Endodermal cell (in vitro differentiated cells): ENCODE measurements around the gene ZNF480. TPM values are rescaled to one million over a fixed set of nuclear protein-coding genes. Genes with fewer than 3 reads are reported as not detected.

ENCODE experiments used
- DNase-seq: peaks from one replicate; pipeline ENCODE4 v3.0.0-alpha.2; 2017
- H3K27ac ChIP-seq: 2 replicates; pipeline ENCODE4 v1.5.1; 2013; ENCODE audit warnings: mild to moderate bottlenecking, low read depth, low read length, moderate library complexity
- H3K27me3 ChIP-seq: 2 replicates; pipeline ENCODE4 v1.6.1; 2013; ENCODE audit warnings: mild to moderate bottlenecking, low read length, moderate library complexity; ENCODE audit not compliant: insufficient read depth, control insufficient read depth, poor library complexity, severe bottlenecking
- H3K36me3 ChIP-seq: 2 replicates; pipeline ENCODE4 v1.7.0; 2013; ENCODE audit warnings: mild to moderate bottlenecking, low read length, moderate library complexity; ENCODE audit not compliant: control insufficient read depth, insufficient read depth
- H3K4me1 ChIP-seq: one replicate; pipeline ENCODE4 v1.7.0; 2013; ENCODE audit warnings: low read length; ENCODE audit not compliant: control insufficient read depth, insufficient read depth
- H3K4me3 ChIP-seq: 2 replicates; pipeline ENCODE4 v1.5.1; 2013; ENCODE audit warnings: mild to moderate bottlenecking, low read length, moderate library complexity
- H3K9ac ChIP-seq: 2 replicates; pipeline ENCODE4 v1.6.1; 2013; ENCODE audit warnings: mild to moderate bottlenecking, low read length, moderate library complexity; ENCODE audit not compliant: poor library complexity, severe bottlenecking; ENCODE audit errors: extremely low read depth
- H3K9me3 ChIP-seq: 2 replicates; pipeline ENCODE4 v1.6.1; 2013; ENCODE audit warnings: mild to moderate bottlenecking, low read length, moderate library complexity; ENCODE audit not compliant: control insufficient read depth
- H3K27ac Mint-ChIP-seq: 2 replicates; pipeline ENCODE4 v1.8.0; 2020; ENCODE audit warnings: mixed read lengths
- H3K27me3 Mint-ChIP-seq: 2 replicates; pipeline ENCODE4 v1.8.0; 2021; ENCODE audit warnings: mild to moderate bottlenecking, mixed read lengths; ENCODE audit not compliant: insufficient read depth
- H3K36me3 Mint-ChIP-seq: 2 replicates; pipeline ENCODE4 v1.8.0; 2020; ENCODE audit warnings: low read depth, mixed read lengths
- H3K4me1 Mint-ChIP-seq: 2 replicates; pipeline ENCODE4 v1.8.0; 2020; ENCODE audit warnings: mixed read lengths
- H3K4me3 Mint-ChIP-seq: 2 replicates; pipeline ENCODE4 v1.8.0; 2020; ENCODE audit warnings: mild to moderate bottlenecking, moderate library complexity, mixed read lengths
- H3K9me3 Mint-ChIP-seq: 2 replicates; pipeline ENCODE4 v1.8.0; 2020; ENCODE audit warnings: mild to moderate bottlenecking, mixed read lengths
- WGBS, 2 experiments: methylation state at CpG; one replicate each; pipeline versions ENCODE4 v1.1.5 to v1.1.7; 2013; ENCODE audit warnings: missing lambda C conversion rate in 2 of 2, mixed read lengths in 1 of 2; ENCODE audit not compliant: insufficient coverage in 1 of 2, insufficient read length in 1 of 2; 5-methylcytosine and 5-hydroxymethylcytosine counted together
- total RNA-seq, 2 donors: library from RNA; stranded (reverse); fragmentation: NEBNext Ultra II Directional in 1 of 2; extraction: Animal tissue kit (Norgen Biotek cat#: 25700) in 1 of 2; gene quantifications; 2 replicates in 1 of 2; 3 replicates in 1 of 2; pipeline ENCODE4 v1.2.1, GENCODE V29; 2021
- TF ChIP-seq, protein P1 (sequence below): fragments of 200-600 bp; sonication (generic); conservative IDR thresholded peaks from 2 replicates; pipeline ENCODE4 v1.5.0; 2021; ENCODE audit warnings: antibody characterized with exemption, mild to moderate bottlenecking

Gene ZNF480
- total RNA-seq, 2 donors from 2014 or later: 31.1 to 38.5 TPM

DNA sequence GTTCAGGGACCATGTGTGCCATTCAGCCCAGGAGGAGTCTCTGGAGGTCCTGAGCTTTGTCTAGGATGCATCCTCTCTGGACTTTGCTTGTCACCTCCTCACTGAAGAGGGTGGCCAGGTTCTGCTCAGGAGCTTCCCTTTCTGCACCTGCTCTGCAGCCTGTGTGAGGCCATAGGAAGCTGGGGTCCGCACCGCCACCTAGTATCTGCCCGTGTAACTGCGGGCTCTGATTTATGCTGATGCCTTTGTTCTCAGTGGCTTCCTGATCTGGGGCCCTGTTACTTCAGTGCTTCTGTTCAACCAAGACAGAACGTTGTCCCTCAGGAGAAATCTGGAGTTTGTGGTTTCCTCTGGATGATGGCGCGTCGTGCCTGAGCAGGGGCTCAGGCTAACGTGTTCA is 54.5 kb downstream of the ZNF480 start:
- peaks cover 59% of the 10 kb centered on the region for H3K36me3 ChIP-seq
- DNase-seq: peak; percentile 85
- no peak overlapping the region for H3K4me3 ChIP-seq
- 89 to 94% methylated on average over 5 to 9 of the region's 9 CpGs for WGBS, 2 experiments
- Mint-ChIP-seq H3K4me3 (no peak overlapping the region), H3K9me3 (peaks cover 9% of the 10 kb centered on the region), H3K36me3 (peaks cover 81% of the 10 kb centered on the region), H3K4me1 (peaks cover 4% of the 10 kb centered on the region), H3K27ac (peak overlapping the region; percentile 88), H3K27me3 (no peaks in the 10 kb centered on the region)
- no peaks in the 10 kb centered on the region for H3K27me3 ChIP-seq
- no peak overlapping the region for H3K9ac ChIP-seq
- no peak overlapping the region for H3K27ac ChIP-seq
- H3K4me1 ChIP-seq: no peaks in the 10 kb centered on the region
- peaks cover 9% of the 10 kb centered on the region for H3K9me3 ChIP-seq
- TF ChIP-seq, protein P1, sequence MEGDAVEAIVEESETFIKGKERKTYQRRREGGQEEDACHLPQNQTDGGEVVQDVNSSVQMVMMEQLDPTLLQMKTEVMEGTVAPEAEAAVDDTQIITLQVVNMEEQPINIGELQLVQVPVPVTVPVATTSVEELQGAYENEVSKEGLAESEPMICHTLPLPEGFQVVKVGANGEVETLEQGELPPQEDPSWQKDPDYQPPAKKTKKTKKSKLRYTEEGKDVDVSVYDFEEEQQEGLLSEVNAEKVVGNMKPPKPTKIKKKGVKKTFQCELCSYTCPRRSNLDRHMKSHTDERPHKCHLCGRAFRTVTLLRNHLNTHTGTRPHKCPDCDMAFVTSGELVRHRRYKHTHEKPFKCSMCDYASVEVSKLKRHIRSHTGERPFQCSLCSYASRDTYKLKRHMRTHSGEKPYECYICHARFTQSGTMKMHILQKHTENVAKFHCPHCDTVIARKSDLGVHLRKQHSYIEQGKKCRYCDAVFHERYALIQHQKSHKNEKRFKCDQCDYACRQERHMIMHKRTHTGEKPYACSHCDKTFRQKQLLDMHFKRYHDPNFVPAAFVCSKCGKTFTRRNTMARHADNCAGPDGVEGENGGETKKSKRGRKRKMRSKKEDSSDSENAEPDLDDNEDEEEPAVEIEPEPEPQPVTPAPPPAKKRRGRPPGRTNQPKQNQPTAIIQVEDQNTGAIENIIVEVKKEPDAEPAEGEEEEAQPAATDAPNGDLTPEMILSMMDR: peak; percentile 79

DNA sequence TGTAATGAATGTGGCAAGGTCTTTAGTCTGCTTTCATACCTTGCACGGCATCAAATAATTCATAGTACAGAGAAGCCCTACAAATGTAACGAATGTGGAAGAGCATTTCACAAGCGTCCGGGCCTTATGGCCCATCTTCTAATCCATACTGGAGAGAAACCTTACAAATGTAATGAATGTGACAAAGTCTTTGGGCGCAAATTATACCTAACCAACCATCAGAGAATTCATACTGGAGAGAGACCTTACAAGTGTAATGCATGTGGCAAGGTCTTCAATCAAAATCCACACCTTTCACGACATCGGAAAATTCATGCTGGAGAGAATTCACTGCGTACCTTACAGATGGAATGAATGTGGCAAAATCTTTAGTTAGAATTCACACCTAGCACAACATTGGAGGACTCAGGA is 69.5 kb downstream of the ZNF480 start:
- H3K36me3 Mint-ChIP-seq: peaks cover 73% of the 10 kb centered on the region
- H3K4me3 Mint-ChIP-seq: no peak overlapping the region
- H3K27me3 Mint-ChIP-seq: no peaks in the 10 kb centered on the region

GRCh38 chr19:52369559-52370340 is 72.8 kb downstream of the ZNF480 start, which contains the start of gene ZNF880:
ZNF880 (plus strand) TSS chr19:52369923; CDS start chr19:52369966, 43 bp downstream.
- H3K27me3 Mint-ChIP-seq: no peaks in the 10 kb centered on the region
- Histone ChIP-seq H3K36me3 (peaks cover 43% of the 10 kb centered on the region), H3K9ac (peak within 1 kb of the TSS; percentile 96), H3K4me1 (no peaks in the 10 kb centered on the region), H3K9me3 (peaks cover 80% of the 10 kb centered on the region), H3K27ac (peak within 1 kb of the TSS; percentile 97), H3K27me3 (no peaks in the 10 kb centered on the region), H3K4me3 (peak within 1 kb of the TSS; percentile 88)
- H3K27ac Mint-ChIP-seq: peak within 1 kb of the TSS; percentile 96
- 30 to 45% methylated on average over 28 to 52 of the region's 52 CpGs for WGBS, 2 experiments
- peaks cover 65% of the 10 kb centered on the region for H3K9me3 Mint-ChIP-seq
- H3K4me1 Mint-ChIP-seq: no peaks in the 10 kb centered on the region
- TF ChIP-seq, protein P1: no peak
- H3K36me3 Mint-ChIP-seq: peaks cover 58% of the 10 kb centered on the region
- peak; percentile 92 for DNase-seq
- H3K4me3 Mint-ChIP-seq: peak within 1 kb of the TSS; percentile 82

More for the DNA sequence above, 69.5 kb downstream of the ZNF480 start:
- no peak overlapping the region for H3K9ac ChIP-seq
- no peak overlapping the region for H3K27ac ChIP-seq
- no peak for DNase-seq
- no peaks in the 10 kb centered on the region for H3K4me1 ChIP-seq
- 89 to 94% methylated on average over 5 to 8 of the region's 8 CpGs for WGBS, 2 experiments
- H3K9me3 ChIP-seq: peaks cover 82% of the 10 kb centered on the region
- H3K27ac Mint-ChIP-seq: no peak overlapping the region
- no peaks in the 10 kb centered on the region for H3K27me3 ChIP-seq
- H3K36me3 ChIP-seq: peaks cover 36% of the 10 kb centered on the region
- TF ChIP-seq, protein P1: no peak
- peaks cover 84% of the 10 kb centered on the region for H3K9me3 Mint-ChIP-seq
- H3K4me3 ChIP-seq: peak overlapping the region; percentile 54
- H3K4me1 Mint-ChIP-seq: no peaks in the 10 kb centered on the region
